SK-N-DZ (cell line): Measurements from ENCODE around the gene RASSF3.

Source experiments
- DNase-seq: peaks from one replicate; pipeline ENCODE4 v3.0.0-alpha.2; 2015; ENCODE audit warnings: low spot score

The RASSF3 gene

GRCh38 chr12:64669270-64669842, 59.1 kb downstream of the RASSF3 start:
- no peak for DNase-seq

DNA sequence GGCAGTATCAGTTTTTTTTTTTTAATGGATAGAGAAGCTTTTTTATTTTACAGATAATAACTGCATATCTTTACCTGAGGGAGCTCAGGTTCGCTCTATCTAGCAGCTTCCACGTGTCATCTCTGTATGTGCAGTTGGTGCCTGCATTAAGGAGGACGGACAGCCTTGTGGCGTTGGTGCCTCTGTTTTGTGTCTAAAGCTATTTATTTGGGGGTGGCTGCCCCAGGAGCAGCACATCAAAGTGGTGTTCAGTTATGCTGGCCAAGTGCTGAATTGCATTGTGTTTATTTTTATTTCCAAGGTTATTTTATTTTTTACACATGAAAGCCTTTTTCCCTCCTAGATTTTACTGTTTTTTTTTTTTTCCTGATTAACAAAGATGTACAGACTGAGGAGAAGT, 59.7 kb downstream of the RASSF3 start:
- DNase-seq, result no peak

DNA sequence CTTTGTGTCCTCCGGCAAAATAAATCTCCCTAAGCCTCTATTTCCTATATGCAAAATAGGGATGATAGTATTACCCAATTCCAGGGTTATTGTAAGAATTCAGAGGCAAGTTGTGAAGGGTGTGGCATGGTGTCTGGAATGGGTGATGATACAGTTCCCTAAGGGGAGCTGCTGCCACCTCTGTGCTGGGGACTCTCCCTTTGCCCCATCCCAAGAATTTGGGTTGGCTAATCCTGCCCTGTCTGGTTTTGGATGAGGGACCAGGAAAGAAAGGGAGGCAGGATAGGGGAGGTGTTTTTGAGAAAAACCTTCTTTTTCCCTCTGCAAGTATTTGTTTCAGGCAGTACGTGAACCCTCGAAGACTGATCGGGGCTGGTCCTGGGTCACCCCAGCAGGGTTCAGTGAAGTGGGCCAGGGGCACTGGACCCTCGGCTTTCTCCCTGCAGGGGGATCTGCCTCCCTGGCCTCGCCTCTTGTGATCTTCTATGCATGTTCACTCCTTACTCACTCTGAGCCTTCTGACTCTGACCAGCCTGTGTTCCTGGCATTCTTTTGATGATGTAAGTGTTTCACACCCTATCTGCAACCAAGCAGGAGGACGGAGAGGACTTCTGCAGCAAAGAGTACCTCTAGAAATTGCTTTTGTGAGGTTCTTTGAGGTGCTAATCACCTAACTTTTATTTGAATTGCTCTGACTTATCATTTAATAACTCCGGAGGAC, 60.8 kb downstream of the RASSF3 start:
- no peak for DNase-seq

DNA sequence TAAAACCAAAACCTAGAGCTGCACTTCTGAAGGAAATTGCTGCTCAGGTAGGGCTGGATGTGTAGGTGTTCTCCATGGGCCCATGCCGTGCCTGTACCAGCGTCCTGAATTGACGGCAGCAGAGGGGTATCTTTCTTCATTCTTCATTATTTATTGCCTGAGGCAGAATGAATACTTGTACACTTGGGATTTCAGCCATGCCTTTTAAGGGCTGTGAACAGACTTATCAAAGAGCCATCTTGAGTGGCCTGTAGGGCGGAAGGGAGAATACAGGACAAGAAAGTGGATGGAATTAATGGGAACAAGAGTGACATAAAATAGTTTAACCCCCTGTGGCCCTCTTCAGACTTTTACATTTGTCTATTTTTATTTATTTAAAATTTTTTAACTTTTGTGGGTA, 61.4 kb downstream of the RASSF3 start:
- DNase-seq, result no peak

DNA sequence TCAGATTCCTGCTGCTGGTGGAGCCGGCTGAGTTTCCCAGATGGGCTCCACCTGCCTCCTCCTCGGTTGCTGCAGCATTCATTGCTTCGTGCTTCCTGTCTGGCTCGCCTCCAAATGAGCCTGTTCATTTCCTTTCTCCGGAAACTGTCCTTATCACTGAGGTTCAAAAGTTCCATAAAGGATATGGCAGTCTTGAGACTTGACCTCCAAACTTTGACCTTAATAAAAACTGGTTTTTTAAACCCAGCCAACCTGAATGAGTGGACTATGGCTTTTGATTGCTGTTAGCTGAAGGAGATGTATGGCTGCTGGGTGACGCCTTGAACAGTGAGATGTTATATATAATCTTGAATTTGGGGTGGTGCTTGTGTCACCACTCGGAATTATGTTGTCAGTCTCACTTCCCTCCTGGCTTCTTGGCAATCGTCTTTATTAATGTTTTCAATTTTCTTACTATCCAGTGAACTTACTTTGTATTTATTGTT, 62.7 kb downstream of the RASSF3 start:
- DNase-seq, result no peak

DNA sequence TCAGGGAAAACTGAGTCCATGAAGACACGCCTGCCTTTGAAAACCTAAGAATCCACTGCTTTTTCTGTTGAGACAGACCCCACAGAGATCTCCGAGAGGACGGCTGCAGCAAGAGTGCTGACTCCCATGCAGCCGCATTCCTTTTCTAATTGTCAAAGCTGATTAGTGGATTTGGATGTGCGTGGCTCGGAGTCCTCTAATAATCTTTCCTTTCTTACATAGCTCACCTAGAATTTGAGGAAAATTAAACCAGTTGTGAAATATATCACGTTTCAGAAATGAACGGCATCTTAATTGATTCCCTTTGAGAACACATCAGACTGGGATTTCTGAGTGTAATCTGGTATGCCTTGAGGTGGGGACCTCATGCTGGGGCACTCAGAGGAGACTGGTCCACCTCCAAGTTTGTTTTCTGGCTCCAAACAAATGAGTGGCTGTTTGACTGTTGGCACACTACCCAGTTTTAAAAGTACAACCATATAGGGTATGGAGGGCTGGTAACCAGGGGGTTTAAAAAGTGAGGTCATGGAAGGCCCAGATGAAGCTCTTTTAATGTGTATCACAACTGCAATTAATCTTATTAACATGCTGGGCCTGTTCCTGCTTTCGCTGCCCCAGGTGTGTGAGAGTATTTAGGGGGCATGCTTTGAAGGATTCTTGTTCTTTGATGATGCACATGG, 63.3 kb downstream of the RASSF3 start:
- no peak for DNase-seq

- DNase-seq, result no peak
Measured at GRCh38 chr12:64674367-64674922, 64.2 kb downstream of the RASSF3 start.

DNA sequence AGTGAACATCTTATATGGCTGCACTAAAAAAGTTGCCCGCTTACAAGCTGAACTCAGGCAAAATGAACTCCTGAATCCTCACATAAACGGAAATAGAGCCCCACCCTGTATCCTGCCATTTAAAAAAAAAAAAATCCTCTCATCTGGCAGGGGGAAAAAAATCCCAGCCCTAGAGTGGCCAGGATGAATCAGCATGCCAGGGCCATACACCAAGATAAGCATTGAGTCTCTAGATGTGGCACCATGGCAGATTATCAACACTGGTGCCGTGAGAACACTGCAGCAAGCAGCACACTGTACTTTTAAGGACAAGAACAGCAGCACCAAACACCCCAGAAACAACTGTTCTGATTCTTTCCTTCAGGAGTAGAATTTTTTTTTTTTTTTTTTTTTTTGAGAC, 65.5 kb downstream of the RASSF3 start:
- no peak for DNase-seq

DNA sequence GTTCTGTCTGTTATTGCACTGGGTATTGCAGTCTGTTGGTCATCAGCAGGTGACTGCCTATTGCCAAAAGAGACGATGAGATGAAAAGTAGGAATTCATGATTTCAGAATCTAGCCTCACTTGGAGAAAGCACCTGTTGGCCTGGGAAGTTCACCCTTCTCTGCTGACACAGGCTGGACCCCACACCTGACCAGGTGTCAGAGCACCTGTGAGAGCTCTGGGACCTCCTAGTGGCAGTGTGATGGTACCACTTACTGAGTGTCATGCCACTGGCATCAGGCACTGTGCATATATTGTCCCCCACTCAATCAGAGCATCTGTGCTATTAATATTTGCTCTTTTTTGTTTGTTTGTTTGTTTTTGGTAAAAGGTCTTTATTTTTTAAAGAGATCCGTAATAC, 68.0 kb downstream of the RASSF3 start:
- DNase-seq, result no peak

- DNase-seq, result no peak
Measured at GRCh38 chr12:64678835-64679234, 68.5 kb downstream of the RASSF3 start.

DNA sequence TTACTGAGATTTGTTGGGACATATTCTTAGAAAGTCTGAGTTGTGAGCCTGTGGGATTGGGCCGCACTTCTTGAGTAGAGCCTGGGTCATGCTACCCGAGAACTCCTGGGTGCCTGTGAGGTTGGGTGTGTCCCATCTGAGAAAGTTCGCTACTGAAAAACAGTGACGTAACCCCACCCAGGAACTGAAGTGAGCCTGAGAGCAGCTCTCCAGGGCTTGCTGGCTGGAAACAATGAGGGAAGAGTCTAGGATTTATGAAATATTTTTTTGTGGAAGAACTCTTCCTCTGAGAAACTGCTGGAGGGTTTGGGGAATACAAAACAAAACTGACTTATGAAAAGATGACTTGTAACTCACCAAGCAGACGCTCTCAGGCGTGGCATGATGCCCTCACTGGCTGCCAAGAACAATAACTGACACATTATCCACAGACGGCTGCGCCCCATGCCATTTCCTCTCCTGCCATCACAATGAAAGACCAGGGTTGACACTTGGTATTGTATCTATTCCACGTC, 69.2 kb downstream of the RASSF3 start:
- no peak for DNase-seq

DNA sequence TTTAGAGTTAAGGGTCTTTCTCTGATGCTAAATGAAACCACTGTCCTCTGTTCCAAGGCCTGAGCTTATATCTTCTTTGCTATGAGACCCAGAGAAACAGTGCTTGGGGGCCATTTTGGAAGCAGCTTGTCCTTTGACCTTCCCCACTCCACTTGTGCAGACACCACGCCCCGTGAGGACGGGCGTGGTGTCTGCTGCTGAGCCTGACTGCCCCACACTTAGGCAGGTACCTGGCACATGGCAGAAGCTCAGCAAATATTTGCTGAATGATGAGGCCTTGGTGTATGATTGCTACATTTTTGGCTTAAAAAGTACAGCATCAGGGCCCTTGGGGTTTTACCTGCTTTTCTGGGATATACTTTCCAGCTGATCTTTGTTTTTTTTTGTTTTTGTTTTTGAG, 69.9 kb downstream of the RASSF3 start:
- DNase-seq, result no peak

DNA sequence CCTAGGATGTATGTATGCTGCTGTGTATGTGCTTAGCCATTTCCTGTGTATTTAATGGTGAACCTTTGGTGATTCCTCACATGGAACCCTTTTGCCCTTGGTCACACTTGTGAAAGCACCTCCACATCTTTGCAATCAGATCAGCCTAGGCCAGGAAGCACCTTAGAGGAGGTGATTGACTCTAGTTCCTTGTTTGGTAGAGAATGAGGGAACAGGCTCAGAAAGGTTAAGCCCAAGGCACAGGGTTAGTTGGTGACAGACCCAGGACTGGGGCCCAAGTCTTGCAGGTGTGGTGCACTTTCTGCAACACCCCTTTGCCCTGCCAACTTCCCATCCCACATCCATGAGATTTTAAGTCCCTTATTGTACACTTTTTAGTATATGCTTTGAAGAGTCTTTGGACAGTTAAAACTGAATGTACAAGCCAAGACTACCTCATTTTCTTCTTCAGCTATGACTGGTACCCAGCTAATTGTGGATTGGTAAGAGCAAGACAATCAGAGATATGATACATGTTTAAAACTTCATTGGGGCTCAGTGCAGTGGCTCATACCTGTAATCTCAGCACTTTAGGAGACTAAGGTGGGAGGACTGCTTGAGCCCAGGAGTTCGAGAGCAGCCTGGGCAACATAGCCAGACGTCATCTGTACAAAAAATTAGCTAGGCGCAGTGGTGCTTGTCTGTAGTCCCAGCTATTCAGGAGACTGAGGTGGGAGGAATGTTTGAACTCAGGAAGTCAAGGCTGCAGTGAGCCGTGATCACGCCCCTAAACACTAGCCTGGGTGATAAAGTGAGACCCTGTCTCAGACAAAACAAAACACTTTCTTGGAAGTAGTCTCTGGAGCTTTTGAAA, 71.1 kb downstream of the RASSF3 start:
- DNase-seq, result no peak

DNA sequence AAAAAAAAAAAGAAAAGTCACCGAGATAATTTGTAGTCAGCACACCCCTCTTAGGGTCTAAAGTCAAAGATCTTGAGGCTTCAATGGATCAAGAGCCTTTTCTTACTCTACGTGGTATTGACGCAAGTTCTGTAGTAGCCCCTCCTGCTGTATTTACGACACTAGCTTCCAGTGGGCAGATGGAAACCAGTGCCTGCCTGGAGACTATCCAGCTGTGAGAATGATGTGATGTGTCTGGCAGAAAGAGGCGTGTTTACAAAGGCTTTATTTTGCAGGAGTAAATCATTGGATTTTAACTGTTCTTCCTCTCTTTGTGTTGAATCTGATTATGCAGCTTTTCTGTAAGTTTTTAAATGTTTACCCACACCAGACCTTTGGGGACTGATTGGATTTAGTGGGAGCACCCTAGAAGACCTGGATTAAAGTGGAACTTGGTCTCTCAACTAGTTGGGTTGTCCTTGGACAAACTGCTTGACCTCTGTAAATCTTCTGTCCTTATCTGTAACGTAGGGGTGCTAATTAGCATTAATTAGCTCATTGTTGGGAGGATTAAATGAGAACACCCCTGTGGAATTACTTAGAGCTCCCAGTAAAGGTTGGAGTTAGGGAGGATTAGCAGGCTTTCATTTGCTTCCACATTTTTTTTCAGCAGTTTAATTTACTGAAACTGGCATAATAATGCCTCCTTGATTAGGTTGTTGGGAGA, 72.4 kb downstream of the RASSF3 start:
- DNase-seq, result peak; percentile 45

DNA sequence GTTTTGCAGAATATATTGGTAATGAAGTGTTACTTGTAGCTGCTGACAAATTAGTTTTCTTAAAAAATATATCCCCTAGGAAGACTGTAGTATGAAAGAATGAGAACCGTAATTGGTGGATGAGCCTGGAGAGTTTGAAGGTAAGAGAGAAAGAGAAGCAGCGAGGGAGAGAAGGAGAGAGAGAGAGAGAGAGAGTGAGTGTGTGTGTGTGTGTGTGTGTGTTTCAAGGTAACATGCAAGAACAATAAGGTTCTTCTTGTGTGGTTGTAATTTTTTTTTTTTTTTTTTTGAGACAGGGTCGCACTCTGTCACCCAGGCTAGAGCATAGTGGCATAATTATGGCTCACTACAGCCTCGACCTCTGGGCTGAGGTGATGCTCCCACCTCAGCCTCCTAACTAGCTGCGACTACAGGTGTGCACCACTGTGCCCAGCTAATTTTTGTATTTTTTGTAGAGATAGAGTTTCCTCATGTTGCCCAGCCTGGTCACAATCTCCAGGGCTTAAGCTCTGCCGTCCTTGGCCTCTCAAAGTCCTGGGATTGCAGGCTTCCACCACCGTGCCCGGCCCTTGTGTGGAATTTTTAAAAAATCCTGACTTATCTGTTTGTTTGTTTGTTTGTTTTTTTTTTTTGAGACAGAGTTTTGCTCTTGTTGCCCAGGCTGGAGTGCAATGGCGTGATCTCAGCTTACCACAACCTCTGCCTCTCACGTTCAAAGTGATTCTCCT, 73.7 kb downstream of the RASSF3 start:
- no peak for DNase-seq

GRCh38 chr12:64685050-64685449, 74.8 kb downstream of the RASSF3 start:
- no peak for DNase-seq

DNA sequence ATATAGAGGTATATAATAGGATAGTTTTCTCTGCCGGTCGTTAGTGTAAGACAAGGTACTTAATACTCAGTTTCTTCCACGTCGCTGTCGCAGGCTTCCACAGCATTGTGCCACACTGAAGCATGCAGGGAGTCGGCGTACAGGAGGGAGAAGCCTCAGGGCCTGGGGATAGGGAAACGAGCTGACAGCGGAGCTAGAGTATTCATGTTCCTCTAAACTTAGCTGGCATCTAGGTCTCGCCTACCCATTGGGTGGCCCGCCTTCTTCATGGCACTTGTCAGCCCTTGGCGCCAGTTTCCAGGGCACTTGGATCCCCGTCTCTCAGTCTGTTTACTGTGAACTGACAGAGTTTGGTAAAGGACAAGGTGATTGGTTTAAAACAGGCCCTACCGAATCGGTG, 75.3 kb downstream of the RASSF3 start:
- DNase-seq, result no peak

GRCh38 chr12:64687816-64688215, 77.5 kb downstream of the RASSF3 start:
- no peak for DNase-seq

GRCh38 chr12:64688219-64688618, 77.9 kb downstream of the RASSF3 start:
- no peak for DNase-seq

DNA sequence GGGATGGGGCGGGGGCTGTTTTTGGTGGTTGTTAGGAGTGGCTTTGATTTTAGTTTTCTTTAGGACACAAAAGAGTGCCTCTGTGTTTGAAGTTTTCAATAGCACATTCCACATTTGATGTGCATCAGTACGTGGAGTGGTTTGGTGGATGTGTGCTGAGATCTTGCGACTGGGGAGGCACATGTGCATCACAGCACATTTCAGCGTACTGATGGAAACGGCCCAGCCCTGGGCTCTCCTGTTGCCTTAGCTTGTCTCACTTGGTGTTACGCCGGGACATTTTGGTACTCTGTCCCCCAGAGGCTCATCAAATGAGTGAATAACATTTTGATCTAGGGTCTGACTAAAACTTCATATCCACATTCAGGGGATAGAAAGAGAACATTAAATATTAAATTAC, 78.4 kb downstream of the RASSF3 start:
- DNase-seq, result no peak
